IMR-90 (cell line): Measurements from ENCODE around the gene RPAP2.

ENCODE experiments used
- POLR2A ChIP-seq: IDR thresholded peaks from 2 replicates; pipeline ENCODE4 v1.6.1; 2012; ENCODE audit warnings: mild to moderate bottlenecking, low read depth, low read length
- RCOR1 ChIP-seq: IDR thresholded peaks from 2 replicates; pipeline ENCODE4 v1.6.1; 2012; ENCODE audit warnings: mild to moderate bottlenecking, low read length, improper control_type of control experiment; ENCODE audit not compliant: insufficient replicate concordance
- TF ChIP-seq, protein P1 (sequence below): conservative IDR thresholded peaks from 2 replicates; pipeline ENCODE4 v1.5.1; 2012; ENCODE audit warnings: mild to moderate bottlenecking, low read depth, low read length, improper control_type of control experiment

DNA sequence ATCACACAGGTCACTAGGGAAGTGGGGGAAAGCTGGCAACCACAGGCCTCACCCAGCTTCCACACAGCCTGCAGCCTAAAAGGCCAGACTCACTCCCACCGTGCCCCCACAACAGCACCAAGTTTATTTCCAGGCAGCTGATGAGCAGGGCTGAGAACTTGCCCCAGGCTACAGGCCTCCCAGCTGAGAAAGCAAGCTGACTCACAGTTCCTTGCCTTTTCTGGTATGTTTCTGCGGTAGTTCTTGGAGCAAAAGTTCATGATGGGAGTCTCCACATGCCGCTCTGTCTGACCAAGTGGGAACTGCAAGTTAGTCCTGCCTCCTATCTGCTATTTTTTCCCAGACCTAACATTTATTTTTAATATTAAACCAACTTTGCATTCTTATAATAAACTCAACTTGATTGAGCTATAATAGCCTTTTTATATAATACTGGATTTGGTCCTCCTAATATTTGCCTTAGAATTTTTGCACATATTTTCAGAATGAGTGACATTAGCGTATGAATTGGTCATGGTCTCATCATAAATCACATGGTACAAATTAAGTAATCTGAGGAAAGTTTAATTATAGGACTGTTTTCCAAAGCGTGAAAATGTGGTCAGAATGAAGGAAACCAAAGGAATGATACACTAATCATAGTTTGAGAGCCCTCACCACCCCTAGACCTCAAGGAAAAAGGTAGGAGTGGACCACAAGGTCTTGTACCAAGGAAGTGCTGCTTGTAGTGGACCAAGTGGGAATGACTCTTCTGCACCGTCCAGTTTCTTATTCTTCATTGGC lies 30.7 kb downstream of the RPAP2 start:
- TF ChIP-seq, protein P1, sequence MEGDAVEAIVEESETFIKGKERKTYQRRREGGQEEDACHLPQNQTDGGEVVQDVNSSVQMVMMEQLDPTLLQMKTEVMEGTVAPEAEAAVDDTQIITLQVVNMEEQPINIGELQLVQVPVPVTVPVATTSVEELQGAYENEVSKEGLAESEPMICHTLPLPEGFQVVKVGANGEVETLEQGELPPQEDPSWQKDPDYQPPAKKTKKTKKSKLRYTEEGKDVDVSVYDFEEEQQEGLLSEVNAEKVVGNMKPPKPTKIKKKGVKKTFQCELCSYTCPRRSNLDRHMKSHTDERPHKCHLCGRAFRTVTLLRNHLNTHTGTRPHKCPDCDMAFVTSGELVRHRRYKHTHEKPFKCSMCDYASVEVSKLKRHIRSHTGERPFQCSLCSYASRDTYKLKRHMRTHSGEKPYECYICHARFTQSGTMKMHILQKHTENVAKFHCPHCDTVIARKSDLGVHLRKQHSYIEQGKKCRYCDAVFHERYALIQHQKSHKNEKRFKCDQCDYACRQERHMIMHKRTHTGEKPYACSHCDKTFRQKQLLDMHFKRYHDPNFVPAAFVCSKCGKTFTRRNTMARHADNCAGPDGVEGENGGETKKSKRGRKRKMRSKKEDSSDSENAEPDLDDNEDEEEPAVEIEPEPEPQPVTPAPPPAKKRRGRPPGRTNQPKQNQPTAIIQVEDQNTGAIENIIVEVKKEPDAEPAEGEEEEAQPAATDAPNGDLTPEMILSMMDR = no peak
- no peak for TF ChIP-seq POLR2A
- no peak for TF ChIP-seq RCOR1
